ENCODE results near the gene SUMO2.
"Not testable (repeated sequence)": the region's sequence is repeated elsewhere in the genome, so short reads cannot be mapped to it uniquely, and the experiment has no call there.

SUMO2 gene

GRCh38 chr17:75163074-75163473 is 19.7 kb downstream of the SUMO2 start:
- no peak for DNase-seq
- H3K36me3 ChIP-seq (ENCODE audit: control insufficient read depth, insufficient read depth, low read length) = peaks cover 12% of the 10 kb centered on the region
- no peaks in the 10 kb centered on the region for H3K4me1 ChIP-seq (ENCODE audit: control insufficient read depth, insufficient read depth, low read length, poor library complexity, severe bottlenecking)
- H3K27me3 ChIP-seq (replicated peaks; ENCODE audit: control insufficient read depth, insufficient read depth, low read length, poor library complexity, severe bottlenecking) = no peaks in the 10 kb centered on the region
- no peaks in the 10 kb centered on the region for H3K9me3 ChIP-seq (ENCODE audit: control insufficient read depth, low read length)
- no peak overlapping the region for H3K4me3 ChIP-seq (ENCODE audit: insufficient read depth, low read depth, low read length, poor library complexity, severe bottlenecking)
- H3K27ac ChIP-seq (ENCODE audit: insufficient read depth, low read length, poor library complexity, severe bottlenecking) = no peak overlapping the region

GRCh38 chr17:75160211-75160610 is 22.5 kb downstream of the SUMO2 start:
- Histone ChIP-seq H3K36me3 (ENCODE audit: control insufficient read depth, insufficient read depth, low read length) (no peaks in the 10 kb centered on the region), H3K27ac (ENCODE audit: insufficient read depth, low read length, poor library complexity, severe bottlenecking) (no peak overlapping the region), H3K4me1 (ENCODE audit: control insufficient read depth, insufficient read depth, low read length, poor library complexity, severe bottlenecking) (no peaks in the 10 kb centered on the region), H3K27me3 (replicated peaks; ENCODE audit: control insufficient read depth, insufficient read depth, low read length, poor library complexity, severe bottlenecking) (no peaks in the 10 kb centered on the region), H3K9me3 (ENCODE audit: control insufficient read depth, low read length) (no peaks in the 10 kb centered on the region), H3K4me3 (ENCODE audit: insufficient read depth, low read depth, low read length, poor library complexity, severe bottlenecking) (no peak overlapping the region)
- DNase-seq = no peak

GRCh38 chr17:75159196-75160031 is 23.3 kb downstream of the SUMO2 start:
- H3K27ac ChIP-seq (ENCODE audit: insufficient read depth, low read length, poor library complexity, severe bottlenecking) = no peak overlapping the region
- no peaks in the 10 kb centered on the region for H3K36me3 ChIP-seq (ENCODE audit: control insufficient read depth, insufficient read depth, low read length)
- DNase-seq = no peak

GRCh38 chr17:75158480-75158879 is 24.3 kb downstream of the SUMO2 start:
- H3K9me3 ChIP-seq (ENCODE audit: control insufficient read depth, low read length); H3K36me3 ChIP-seq (ENCODE audit: control insufficient read depth, insufficient read depth, low read length); H3K4me3 ChIP-seq (ENCODE audit: insufficient read depth, low read depth, low read length, poor library complexity, severe bottlenecking); H3K27ac ChIP-seq (ENCODE audit: insufficient read depth, low read length, poor library complexity, severe bottlenecking); H3K4me1 ChIP-seq (ENCODE audit: control insufficient read depth, insufficient read depth, low read length, poor library complexity, severe bottlenecking); DNase-seq; H3K27me3 ChIP-seq (replicated peaks; ENCODE audit: control insufficient read depth, insufficient read depth, low read length, poor library complexity, severe bottlenecking): not testable (repeated sequence)

More at GRCh38 chr17:75159196-75160031, 23.3 kb downstream of the SUMO2 start:
- H3K4me3 ChIP-seq (ENCODE audit: insufficient read depth, low read depth, low read length, poor library complexity, severe bottlenecking) = no peak overlapping the region
- no peaks in the 10 kb centered on the region for H3K4me1 ChIP-seq (ENCODE audit: control insufficient read depth, insufficient read depth, low read length, poor library complexity, severe bottlenecking)
- no peaks in the 10 kb centered on the region for H3K27me3 ChIP-seq (replicated peaks; ENCODE audit: control insufficient read depth, insufficient read depth, low read length, poor library complexity, severe bottlenecking)
- H3K9me3 ChIP-seq (ENCODE audit: control insufficient read depth, low read length) = no peaks in the 10 kb centered on the region

- H3K27ac ChIP-seq (ENCODE audit: insufficient read depth, low read length, poor library complexity, severe bottlenecking) = peak overlapping the region; percentile 74
- no peak for DNase-seq
- no peak overlapping the region for H3K4me3 ChIP-seq (ENCODE audit: insufficient read depth, low read depth, low read length, poor library complexity, severe bottlenecking)
These were observed 27.6 kb downstream of the SUMO2 start for GRCh38 chr17:75155191-75155601.

GRCh38 chr17:75154195-75155106 is 28.3 kb downstream of the SUMO2 start, which contains the start of gene JPT1:
Gene JPT1 (minus strand): TSS chr17:75154512. CDS start chr17:75154397, 115 bp downstream.
- DNase-seq = peak; percentile 96 to 98 (median 97)
- no peaks in the 10 kb centered on the region for H3K9me3 ChIP-seq (ENCODE audit: control insufficient read depth, low read length)
- no peaks in the 10 kb centered on the region for H3K27me3 ChIP-seq (replicated peaks; ENCODE audit: control insufficient read depth, insufficient read depth, low read length, poor library complexity, severe bottlenecking)
- peaks cover 7% of the 10 kb centered on the region for H3K4me1 ChIP-seq (ENCODE audit: control insufficient read depth, insufficient read depth, low read length, poor library complexity, severe bottlenecking)
- peak within 1 kb of the TSS; percentile 84 for H3K4me3 ChIP-seq (ENCODE audit: insufficient read depth, low read depth, low read length, poor library complexity, severe bottlenecking)
- H3K36me3 ChIP-seq (ENCODE audit: control insufficient read depth, insufficient read depth, low read length) = no peaks in the 10 kb centered on the region
- H3K27ac ChIP-seq (ENCODE audit: insufficient read depth, low read length, poor library complexity, severe bottlenecking) = peak within 1 kb of the TSS; percentile 74

More at GRCh38 chr17:75155191-75155601, 27.6 kb downstream of the SUMO2 start:
- H3K27me3 ChIP-seq (replicated peaks; ENCODE audit: control insufficient read depth, insufficient read depth, low read length, poor library complexity, severe bottlenecking) = no peaks in the 10 kb centered on the region
- H3K9me3 ChIP-seq (ENCODE audit: control insufficient read depth, low read length) = no peaks in the 10 kb centered on the region
- H3K4me1 ChIP-seq (ENCODE audit: control insufficient read depth, insufficient read depth, low read length, poor library complexity, severe bottlenecking) = peaks cover 7% of the 10 kb centered on the region
- no peaks in the 10 kb centered on the region for H3K36me3 ChIP-seq (ENCODE audit: control insufficient read depth, insufficient read depth, low read length)

GRCh38 chr17:75153780-75154194 is 29.0 kb downstream of the SUMO2 start:
- Histone ChIP-seq H3K36me3 (ENCODE audit: control insufficient read depth, insufficient read depth, low read length) (no peaks in the 10 kb centered on the region), H3K4me3 (ENCODE audit: insufficient read depth, low read depth, low read length, poor library complexity, severe bottlenecking) (peak overlapping the region; percentile 84), H3K9me3 (ENCODE audit: control insufficient read depth, low read length) (no peaks in the 10 kb centered on the region), H3K27me3 (replicated peaks; ENCODE audit: control insufficient read depth, insufficient read depth, low read length, poor library complexity, severe bottlenecking) (no peaks in the 10 kb centered on the region), H3K27ac (ENCODE audit: insufficient read depth, low read length, poor library complexity, severe bottlenecking) (peak overlapping the region; percentile 74), H3K4me1 (ENCODE audit: control insufficient read depth, insufficient read depth, low read length, poor library complexity, severe bottlenecking) (peaks cover 7% of the 10 kb centered on the region)
- no peak for DNase-seq

GRCh38 chr17:75152922-75153779 is 29.6 kb downstream of the SUMO2 start:
- Histone ChIP-seq H3K27ac (ENCODE audit: insufficient read depth, low read length, poor library complexity, severe bottlenecking) (peak overlapping the region; percentile 74), H3K27me3 (replicated peaks; ENCODE audit: control insufficient read depth, insufficient read depth, low read length, poor library complexity, severe bottlenecking) (no peaks in the 10 kb centered on the region), H3K4me1 (ENCODE audit: control insufficient read depth, insufficient read depth, low read length, poor library complexity, severe bottlenecking) (peaks cover 7% of the 10 kb centered on the region), H3K36me3 (ENCODE audit: control insufficient read depth, insufficient read depth, low read length) (peaks cover 1% of the 10 kb centered on the region), H3K4me3 (ENCODE audit: insufficient read depth, low read depth, low read length, poor library complexity, severe bottlenecking) (peak overlapping the region; percentile 84), H3K9me3 (ENCODE audit: control insufficient read depth, low read length) (no peaks in the 10 kb centered on the region)
- DNase-seq = no peak

GRCh38 chr17:75152523-75152921 is 30.2 kb downstream of the SUMO2 start:
- no peaks in the 10 kb centered on the region for H3K9me3 ChIP-seq (ENCODE audit: control insufficient read depth, low read length)
- H3K27me3 ChIP-seq (replicated peaks; ENCODE audit: control insufficient read depth, insufficient read depth, low read length, poor library complexity, severe bottlenecking) = no peaks in the 10 kb centered on the region
- peaks cover 7% of the 10 kb centered on the region for H3K36me3 ChIP-seq (ENCODE audit: control insufficient read depth, insufficient read depth, low read length)
- H3K4me1 ChIP-seq (ENCODE audit: control insufficient read depth, insufficient read depth, low read length, poor library complexity, severe bottlenecking) = peaks cover 7% of the 10 kb centered on the region
- no peak overlapping the region for H3K27ac ChIP-seq (ENCODE audit: insufficient read depth, low read length, poor library complexity, severe bottlenecking)
- DNase-seq = no peak
- H3K4me3 ChIP-seq (ENCODE audit: insufficient read depth, low read depth, low read length, poor library complexity, severe bottlenecking) = peak overlapping the region; percentile 84
